Brain pericyte (primary cell): Measurements from ENCODE around the gene GABRR3.

Experiments used
- DNase-seq: peaks from one replicate; pipeline ENCODE4 v3.0.0-alpha.2; 2012; ENCODE audit warnings: low read depth, low spot score

Gene GABRR3

GRCh38 chr3:98035208-98035607, at the start of gene GABRR3:
TSS of gene GABRR3 (minus strand) at chr3:98035315. CDS start at chr3:98034987, 328 bp downstream.
- no peak for DNase-seq

GRCh38 chr3:98073486-98073885, 38.4 kb upstream of the GABRR3 start:
- DNase-seq: no peak

GRCh38 chr3:98070840-98071239, 35.7 kb upstream of the GABRR3 start:
- DNase-seq: no peak

- DNase-seq: no peak
These were observed 33.7 kb upstream of the GABRR3 start for GRCh38 chr3:98068824-98069223.

GRCh38 chr3:98058244-98058960, 23.3 kb upstream of the GABRR3 start:
- no peak for DNase-seq

GRCh38 chr3:98057631-98058030, 22.5 kb upstream of the GABRR3 start:
- DNase-seq: no peak

GRCh38 chr3:98056035-98056434, 20.9 kb upstream of the GABRR3 start:
- DNase-seq: no peak

- DNase-seq: no peak
These were observed 14.2 kb upstream of the GABRR3 start for GRCh38 chr3:98049271-98049670.

GRCh38 chr3:98048586-98048985, 13.5 kb upstream of the GABRR3 start:
- no peak for DNase-seq

- DNase-seq: no peak
These were observed 6.2 kb upstream of the GABRR3 start for GRCh38 chr3:98041350-98041749.

GRCh38 chr3:98039322-98040024, 4.4 kb upstream of the GABRR3 start:
- peak; percentile 75 for DNase-seq

- DNase-seq: no peak
These were observed 3.8 kb upstream of the GABRR3 start for GRCh38 chr3:98038876-98039275.

- no peak for DNase-seq
These were observed 3.2 kb upstream of the GABRR3 start for GRCh38 chr3:98038286-98038685.

GRCh38 chr3:98034486-98034885, 629 bp downstream of the GABRR3 start:
- DNase-seq: no peak

- no peak for DNase-seq
These were observed 1.1 kb downstream of the GABRR3 start for GRCh38 chr3:98034036-98034435.

- no peak for DNase-seq
These were observed 2.2 kb downstream of the GABRR3 start for GRCh38 chr3:98032904-98033303.

- no peak for DNase-seq
These were observed 2.9 kb downstream of the GABRR3 start for GRCh38 chr3:98032265-98032664.

GRCh38 chr3:98029083-98029482, 6.0 kb downstream of the GABRR3 start:
- DNase-seq: no peak

GRCh38 chr3:98027085-98027446, 8.0 kb downstream of the GABRR3 start:
- DNase-seq: no peak

GRCh38 chr3:98026425-98027084, 8.6 kb downstream of the GABRR3 start:
- no peak for DNase-seq

GRCh38 chr3:98025392-98025945, 9.6 kb downstream of the GABRR3 start:
- DNase-seq: no peak
